KMS-11 (cell line): ENCODE measurements around the gene FAF2.

Experiments used
- H2AFZ ChIP-seq: fragments of 200-600 bp; sonication (generic); 2 replicates; pipeline ENCODE4 v1.6.1; 2016; ENCODE audit warnings: antibody characterized with exemption, mixed run types, low read depth
- H3K27ac ChIP-seq: fragments of 200-600 bp; sonication (generic); 2 replicates; pipeline ENCODE4 v1.6.1; 2016; ENCODE audit warnings: mild to moderate bottlenecking, mixed run types
- H3K27me3 ChIP-seq: fragments of 200-600 bp; sonication (generic); 2 replicates; pipeline ENCODE4 v1.6.1; 2017; ENCODE audit warnings: mild to moderate bottlenecking, low read depth, mixed run types, moderate library complexity; ENCODE audit not compliant: insufficient read depth
- H3K36me3 ChIP-seq: fragments of 200-600 bp; sonication (generic); 2 replicates; pipeline ENCODE4 v1.6.1; 2017; ENCODE audit warnings: mild to moderate bottlenecking, mixed run types; ENCODE audit not compliant: insufficient read depth
- H3K4me1 ChIP-seq: fragments of 200-600 bp; sonication (generic); 2 replicates; pipeline ENCODE4 v1.6.1; 2016; ENCODE audit warnings: mild to moderate bottlenecking, low read depth, mixed run types; ENCODE audit not compliant: poor library complexity, severe bottlenecking
- H3K4me2 ChIP-seq: fragments of 200-600 bp; sonication (generic); 2 replicates; pipeline ENCODE4 v1.7.0; 2016; ENCODE audit warnings: mild to moderate bottlenecking, mixed run types
- H3K4me3 ChIP-seq: fragments of 200-600 bp; sonication (generic); IDR thresholded peaks from 2 replicates; pipeline ENCODE4 v1.6.1; 2017; ENCODE audit warnings: low read depth, low read length, mixed read lengths; ENCODE audit not compliant: insufficient read depth
- H3K79me2 ChIP-seq: fragments of 200-600 bp; sonication (generic); 2 replicates; pipeline ENCODE4 v1.6.1; 2016; ENCODE audit warnings: low read depth, mixed run types; ENCODE audit not compliant: insufficient read depth
- H3K9ac ChIP-seq: fragments of 200-600 bp; sonication (generic); 2 replicates; pipeline ENCODE4 v1.6.1; 2016; ENCODE audit warnings: mild to moderate bottlenecking, mixed run types
- H4K20me1 ChIP-seq: fragments of 200-600 bp; sonication (generic); 2 replicates; pipeline ENCODE4 v1.6.1; 2016; ENCODE audit warnings: mild to moderate bottlenecking, mixed run types; ENCODE audit not compliant: insufficient read depth
- TF ChIP-seq, protein P1 (sequence below): fragments of 200-600 bp; sonication (generic); conservative IDR thresholded peaks from 2 replicates; pipeline ENCODE4 v1.6.1; 2017; ENCODE audit warnings: low read depth, mild to moderate bottlenecking, antibody characterized with exemption, low read length, moderate library complexity, mixed read lengths

FAF2 gene, protein sequence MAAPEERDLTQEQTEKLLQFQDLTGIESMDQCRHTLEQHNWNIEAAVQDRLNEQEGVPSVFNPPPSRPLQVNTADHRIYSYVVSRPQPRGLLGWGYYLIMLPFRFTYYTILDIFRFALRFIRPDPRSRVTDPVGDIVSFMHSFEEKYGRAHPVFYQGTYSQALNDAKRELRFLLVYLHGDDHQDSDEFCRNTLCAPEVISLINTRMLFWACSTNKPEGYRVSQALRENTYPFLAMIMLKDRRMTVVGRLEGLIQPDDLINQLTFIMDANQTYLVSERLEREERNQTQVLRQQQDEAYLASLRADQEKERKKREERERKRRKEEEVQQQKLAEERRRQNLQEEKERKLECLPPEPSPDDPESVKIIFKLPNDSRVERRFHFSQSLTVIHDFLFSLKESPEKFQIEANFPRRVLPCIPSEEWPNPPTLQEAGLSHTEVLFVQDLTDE

DNA sequence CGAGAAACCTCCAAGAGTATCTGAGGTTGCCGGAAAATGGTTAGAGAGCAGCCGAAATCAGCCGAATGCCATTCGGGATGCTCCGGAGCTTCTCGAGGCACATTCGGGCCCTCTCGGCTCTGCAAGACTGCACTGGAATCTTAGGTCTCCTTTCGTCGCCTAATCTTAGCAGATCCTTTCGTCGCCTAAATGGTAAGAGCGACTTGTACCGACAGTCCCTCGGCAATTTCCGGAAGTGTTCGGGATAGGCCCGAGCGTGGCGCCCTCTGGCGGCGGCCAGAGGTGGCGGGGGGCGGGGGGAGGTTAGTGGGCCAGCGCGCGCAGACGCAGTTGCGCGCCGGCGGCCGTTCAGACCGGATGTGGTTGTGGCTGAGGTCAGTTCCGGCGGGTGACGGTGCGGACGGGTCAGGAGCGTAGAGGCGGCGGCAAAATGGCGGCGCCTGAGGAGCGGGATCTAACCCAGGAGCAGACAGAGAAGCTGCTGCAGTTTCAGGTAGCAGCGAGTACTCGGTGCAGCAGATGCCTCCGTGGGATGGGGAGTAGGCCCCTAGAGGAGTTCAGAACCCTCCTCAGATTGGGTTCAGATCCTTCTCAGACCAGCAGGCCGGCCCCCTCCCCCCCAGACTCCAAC lies at the start of gene FAF2:
FAF2 (plus strand) TSS at position 408 of the 631 bp plus-strand sequence; CDS start at position 431, 23 bp downstream.
- no peaks in the 10 kb centered on the region for H3K36me3 ChIP-seq
- H3K79me2 ChIP-seq, result peaks cover 28% of the 10 kb centered on the region
- TF ChIP-seq, protein P1, sequence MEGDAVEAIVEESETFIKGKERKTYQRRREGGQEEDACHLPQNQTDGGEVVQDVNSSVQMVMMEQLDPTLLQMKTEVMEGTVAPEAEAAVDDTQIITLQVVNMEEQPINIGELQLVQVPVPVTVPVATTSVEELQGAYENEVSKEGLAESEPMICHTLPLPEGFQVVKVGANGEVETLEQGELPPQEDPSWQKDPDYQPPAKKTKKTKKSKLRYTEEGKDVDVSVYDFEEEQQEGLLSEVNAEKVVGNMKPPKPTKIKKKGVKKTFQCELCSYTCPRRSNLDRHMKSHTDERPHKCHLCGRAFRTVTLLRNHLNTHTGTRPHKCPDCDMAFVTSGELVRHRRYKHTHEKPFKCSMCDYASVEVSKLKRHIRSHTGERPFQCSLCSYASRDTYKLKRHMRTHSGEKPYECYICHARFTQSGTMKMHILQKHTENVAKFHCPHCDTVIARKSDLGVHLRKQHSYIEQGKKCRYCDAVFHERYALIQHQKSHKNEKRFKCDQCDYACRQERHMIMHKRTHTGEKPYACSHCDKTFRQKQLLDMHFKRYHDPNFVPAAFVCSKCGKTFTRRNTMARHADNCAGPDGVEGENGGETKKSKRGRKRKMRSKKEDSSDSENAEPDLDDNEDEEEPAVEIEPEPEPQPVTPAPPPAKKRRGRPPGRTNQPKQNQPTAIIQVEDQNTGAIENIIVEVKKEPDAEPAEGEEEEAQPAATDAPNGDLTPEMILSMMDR, result peak; percentile 71
- H4K20me1 ChIP-seq, result no peaks in the 10 kb centered on the region
- no peak within 1 kb of the TSS for H3K4me3 ChIP-seq
- no peaks in the 10 kb centered on the region for H3K27me3 ChIP-seq
- H3K4me1 ChIP-seq, result peaks cover 13% of the 10 kb centered on the region
- H3K4me2 ChIP-seq, result peak within 1 kb of the TSS; percentile 76
- H2AFZ ChIP-seq, result peak within 1 kb of the TSS; percentile 89
- peak within 1 kb of the TSS; percentile 68 for H3K27ac ChIP-seq
- peak within 1 kb of the TSS; percentile 84 for H3K9ac ChIP-seq

DNA sequence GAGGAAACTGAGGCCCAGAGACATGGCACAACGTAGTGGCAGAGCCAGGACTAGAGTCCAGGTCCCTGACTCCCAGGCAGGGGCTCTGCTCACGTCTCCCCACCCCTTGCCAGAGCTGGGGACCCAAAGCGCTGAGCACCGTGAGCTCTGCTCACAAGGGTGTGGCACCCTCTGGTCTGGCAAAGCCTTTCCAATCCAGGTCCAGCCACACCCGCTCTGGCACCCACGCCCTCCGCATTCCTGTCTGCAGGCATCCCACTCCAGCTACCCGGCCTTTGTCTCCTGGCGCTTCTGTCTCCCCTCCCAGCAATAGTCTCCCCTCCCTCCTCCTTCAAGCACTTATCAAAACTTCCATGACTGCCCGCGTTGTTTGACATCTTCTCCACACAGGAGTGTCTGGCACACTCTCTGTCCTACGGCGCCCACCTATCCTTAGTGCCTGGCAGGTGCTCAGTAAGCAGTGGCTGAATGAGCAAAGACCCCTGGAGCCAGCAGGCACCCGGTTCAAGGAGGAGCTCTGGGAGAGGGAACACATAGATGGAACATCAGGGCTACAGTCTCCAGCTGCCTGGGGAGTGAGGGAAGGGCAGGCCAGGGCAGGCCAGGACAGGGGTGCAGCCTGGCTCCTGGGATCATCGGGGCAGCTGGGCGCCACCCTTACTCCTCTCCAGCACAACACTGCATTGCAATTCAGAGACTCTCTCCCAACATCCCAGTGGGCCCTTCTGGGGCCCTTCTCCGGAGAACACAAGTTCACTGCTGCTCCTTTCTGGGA lies 47.6 kb upstream of the FAF2 start:
- Histone ChIP-seq H3K4me1 (peaks cover 17% of the 10 kb centered on the region), H4K20me1 (no peaks in the 10 kb centered on the region), H3K4me2 (no peak overlapping the region), H3K79me2 (no peaks in the 10 kb centered on the region), H3K27me3 (no peaks in the 10 kb centered on the region), H3K27ac (no peak overlapping the region), H2AFZ (no peak overlapping the region), H3K4me3 (no peak overlapping the region), H3K9ac (no peak overlapping the region), H3K36me3 (no peaks in the 10 kb centered on the region)
- TF ChIP-seq, protein P1, result no peak

DNA sequence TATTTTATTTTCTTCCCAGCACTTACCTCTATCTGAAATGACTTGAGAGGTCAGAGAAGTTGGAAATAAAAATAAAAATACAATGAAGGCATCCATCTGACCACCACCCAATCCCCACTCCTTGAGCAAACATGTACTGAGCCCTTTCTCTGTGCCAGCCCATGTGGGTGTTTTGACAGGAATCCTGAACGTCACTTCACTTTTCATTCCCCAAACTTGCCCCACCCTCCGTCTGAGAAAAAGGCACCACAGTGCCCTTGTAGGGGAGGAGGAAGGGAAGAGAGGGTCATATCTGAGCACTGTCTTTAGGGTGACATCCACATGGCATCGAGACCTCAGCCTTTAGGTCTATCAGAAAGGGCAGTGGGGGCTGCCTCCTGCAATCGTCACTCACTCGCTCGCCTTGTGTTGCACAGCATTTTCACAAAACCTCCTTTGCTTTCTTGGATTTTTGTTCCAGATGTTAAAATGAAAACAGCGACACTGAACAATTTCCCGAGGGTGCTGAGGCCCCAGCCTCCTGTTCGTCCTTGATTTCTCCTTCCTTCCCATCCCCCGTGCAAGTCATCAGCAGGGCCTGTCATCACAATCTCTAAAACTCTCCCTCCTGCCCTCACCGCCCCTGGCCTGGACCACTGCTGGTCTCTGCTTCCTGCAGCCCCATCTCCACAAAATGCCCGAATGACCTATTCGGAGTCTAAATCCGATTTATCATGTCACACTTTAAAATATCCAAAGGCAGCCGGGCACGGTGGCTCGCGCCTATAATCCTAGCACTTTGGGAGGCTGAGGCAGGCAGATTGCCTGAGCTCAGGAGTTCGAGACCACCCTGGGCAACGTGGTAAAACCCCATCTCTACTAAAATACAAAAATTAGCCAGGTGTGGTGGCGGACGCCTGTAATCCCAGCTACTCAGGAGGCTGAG lies 46.6 kb upstream of the FAF2 start:
- Histone ChIP-seq H3K4me1 (peaks cover 18% of the 10 kb centered on the region), H2AFZ (no peak overlapping the region), H4K20me1 (no peaks in the 10 kb centered on the region), H3K4me2 (no peak overlapping the region), H3K27me3 (no peaks in the 10 kb centered on the region), H3K27ac (no peak overlapping the region), H3K36me3 (no peaks in the 10 kb centered on the region), H3K9ac (no peak overlapping the region), H3K79me2 (no peaks in the 10 kb centered on the region), H3K4me3 (no peak overlapping the region)
- TF ChIP-seq, protein P1, result no peak
